ENCODE data around the gene CKAP2L.

Gene CKAP2L, protein sequence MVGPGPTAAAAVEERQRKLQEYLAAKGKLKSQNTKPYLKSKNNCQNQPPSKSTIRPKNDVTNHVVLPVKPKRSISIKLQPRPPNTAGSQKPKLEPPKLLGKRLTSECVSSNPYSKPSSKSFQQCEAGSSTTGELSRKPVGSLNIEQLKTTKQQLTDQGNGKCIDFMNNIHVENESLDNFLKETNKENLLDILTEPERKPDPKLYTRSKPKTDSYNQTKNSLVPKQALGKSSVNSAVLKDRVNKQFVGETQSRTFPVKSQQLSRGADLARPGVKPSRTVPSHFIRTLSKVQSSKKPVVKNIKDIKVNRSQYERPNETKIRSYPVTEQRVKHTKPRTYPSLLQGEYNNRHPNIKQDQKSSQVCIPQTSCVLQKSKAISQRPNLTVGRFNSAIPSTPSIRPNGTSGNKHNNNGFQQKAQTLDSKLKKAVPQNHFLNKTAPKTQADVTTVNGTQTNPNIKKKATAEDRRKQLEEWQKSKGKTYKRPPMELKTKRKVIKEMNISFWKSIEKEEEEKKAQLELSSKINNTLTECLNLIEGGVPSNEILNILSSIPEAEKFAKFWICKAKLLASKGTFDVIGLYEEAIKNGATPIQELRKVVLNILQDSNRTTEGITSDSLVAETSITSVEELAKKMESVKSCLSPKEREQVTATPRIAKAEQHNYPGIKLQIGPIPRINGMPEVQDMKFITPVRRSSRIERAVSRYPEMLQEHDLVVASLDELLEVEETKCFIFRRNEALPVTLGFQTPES

DNA sequence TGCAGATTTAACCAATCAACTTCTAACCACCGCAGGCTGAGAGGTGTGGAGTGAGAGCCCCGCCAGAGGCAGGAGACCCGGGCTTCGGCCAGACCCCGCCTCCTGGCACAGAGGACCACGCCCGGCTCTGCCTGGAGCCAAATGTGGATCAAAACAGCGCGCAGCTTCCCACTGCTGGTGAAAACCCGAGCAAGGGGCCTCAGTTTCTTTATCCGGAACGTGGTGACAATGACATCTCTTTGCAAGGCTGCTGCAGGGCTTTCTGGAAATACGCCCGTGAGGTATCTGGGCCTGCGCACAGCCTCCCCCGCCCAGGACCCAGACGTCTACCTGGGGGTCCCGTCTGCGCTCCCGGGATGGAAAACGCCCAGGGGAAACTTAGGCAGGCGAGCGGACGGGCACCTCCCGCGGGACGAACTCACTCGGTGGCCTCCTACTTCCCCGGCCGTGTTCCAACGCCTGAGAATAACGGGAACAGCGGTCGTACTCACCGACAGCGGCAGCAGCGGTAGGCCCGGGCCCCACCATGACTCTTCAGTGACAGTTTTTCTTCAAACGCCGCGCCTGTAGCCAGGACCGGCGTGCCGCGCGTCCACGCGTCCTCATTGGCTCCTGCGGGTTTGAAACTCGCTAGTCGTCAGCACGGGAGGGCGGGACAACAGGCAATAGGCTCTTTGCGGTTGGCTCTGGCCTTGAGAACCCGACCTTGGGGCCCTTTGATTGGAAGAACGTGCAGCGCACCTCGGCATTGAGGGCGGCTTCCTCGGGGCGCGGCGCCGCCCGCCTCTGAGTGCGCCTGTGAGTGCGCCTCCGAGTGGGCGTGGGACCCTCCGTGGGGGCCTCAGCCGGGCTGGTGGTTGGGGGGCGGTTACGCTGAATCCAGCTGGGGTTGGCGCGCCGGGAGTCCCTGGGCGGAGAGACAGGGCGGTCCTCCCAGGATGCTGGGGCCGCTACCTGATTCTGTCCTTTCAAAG is at the start of gene CKAP2L:
Gene CKAP2L, minus strand, starts transcription at position 539 of the 974 bp plus-strand sequence. Its CDS starts 11 bp downstream, at position 528.
- Mint-ChIP-seq H3K9me3 (no peaks in the 10 kb centered on the region), H3K4me3 (peak within 1 kb of the TSS; percentile 94)

DNA sequence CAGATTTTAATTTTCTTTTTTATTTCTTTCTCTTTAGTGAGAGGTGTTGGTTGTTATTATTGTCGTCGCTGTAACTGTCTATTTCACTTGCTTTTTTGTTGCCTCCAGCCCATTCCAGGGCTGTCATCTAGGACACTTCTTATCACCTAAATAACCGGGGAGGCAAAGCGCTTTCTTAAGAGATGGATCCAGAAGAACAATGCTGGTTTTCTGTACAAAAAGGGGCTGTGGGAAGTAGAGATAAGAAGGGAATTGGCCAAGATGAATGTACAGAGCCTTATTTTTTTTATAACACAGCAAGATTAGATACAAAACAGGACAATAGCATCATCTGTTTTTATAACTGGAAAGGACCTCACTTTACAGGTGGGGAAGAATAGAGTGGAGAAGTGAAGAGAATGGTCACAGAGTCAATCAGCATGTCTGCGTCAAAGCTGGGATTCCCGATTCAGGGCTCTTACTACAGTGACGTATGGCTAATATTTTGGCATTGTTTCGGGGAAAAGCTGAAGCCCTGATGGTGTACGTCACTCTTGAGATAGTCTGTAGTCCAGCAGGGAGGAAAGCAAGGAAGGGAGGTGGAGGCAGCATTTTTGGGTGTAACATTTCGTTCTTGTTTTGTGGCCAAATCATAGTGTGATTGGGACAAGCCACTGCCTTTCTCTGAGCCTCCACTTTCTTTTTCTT is 49.0 kb upstream of the CKAP2L start:
- Mint-ChIP-seq H3K27ac (no peak overlapping the region), H3K4me1 (peaks cover 24% of the 10 kb centered on the region), H3K4me3 (no peak overlapping the region), H3K36me3 (no peaks in the 10 kb centered on the region), H3K9me3 (no peaks in the 10 kb centered on the region)
- no peak for DNase-seq (ENCODE audit: low spot score in 2 of 2)
- no peak for ATAC-seq

More for the DNA sequence above, at the start of gene CKAP2L:
- Mint-ChIP-seq H3K27ac (peak within 1 kb of the TSS; percentile 94), H3K4me1 (peaks cover 29% of the 10 kb centered on the region), H3K36me3 (peaks cover 21% of the 10 kb centered on the region)
- ATAC-seq (peak; percentile 98), DNase-seq (ENCODE audit: low spot score in 2 of 2) (peak; percentile 79 to 95)

DNA sequence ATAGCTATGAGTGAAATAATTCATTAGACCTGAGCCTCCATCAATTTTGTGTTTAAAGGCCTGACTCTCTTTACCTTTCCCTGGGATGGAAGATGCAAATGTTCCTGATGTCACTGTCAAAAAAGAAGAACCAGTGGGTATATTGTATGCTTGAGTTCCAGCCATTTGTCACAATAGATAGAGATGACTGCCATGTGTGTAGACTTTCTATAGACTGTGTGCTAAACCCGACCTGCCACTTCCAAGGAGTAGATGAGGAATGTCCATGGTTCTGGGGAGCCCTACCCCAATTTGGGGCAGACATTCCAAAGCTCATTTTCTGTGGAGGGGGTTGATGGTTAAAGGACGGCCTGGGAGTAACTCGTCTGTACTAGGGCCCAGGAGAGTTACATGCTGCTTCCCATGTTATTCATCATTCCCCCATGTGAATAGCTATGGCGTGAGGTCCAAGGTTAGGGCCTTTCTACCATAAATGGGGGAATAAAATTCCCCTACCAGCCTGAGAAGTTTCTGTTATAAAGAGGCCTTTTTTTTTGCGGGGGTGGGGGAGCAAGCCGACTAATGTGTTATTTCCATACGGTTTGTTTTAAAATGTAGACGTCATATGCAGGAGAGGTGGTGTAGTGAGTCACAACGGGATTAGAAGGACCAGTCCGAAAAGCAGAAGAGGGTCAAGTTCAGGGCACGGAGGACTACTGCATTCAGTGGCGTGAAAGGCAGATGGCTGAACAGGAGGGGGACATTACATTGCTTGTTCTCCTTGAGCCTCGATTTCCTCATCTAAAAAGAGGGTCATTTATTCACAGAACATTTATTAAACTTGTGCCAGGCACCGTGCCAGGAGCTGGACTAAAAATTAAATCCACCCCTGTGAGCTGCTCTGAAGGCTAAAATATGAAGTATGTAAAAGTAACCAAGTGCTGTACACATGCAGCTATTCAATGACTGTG is 48.2 kb upstream of the CKAP2L start:
- Mint-ChIP-seq H3K4me3 (no peak overlapping the region), H3K27ac (peak overlapping the region; percentile 59), H3K4me1 (peaks cover 24% of the 10 kb centered on the region), H3K36me3 (no peaks in the 10 kb centered on the region), H3K9me3 (peaks cover 3% of the 10 kb centered on the region)
- ATAC-seq: peak; percentile 13
- no peak for DNase-seq (ENCODE audit: low spot score in 2 of 2)

DNA sequence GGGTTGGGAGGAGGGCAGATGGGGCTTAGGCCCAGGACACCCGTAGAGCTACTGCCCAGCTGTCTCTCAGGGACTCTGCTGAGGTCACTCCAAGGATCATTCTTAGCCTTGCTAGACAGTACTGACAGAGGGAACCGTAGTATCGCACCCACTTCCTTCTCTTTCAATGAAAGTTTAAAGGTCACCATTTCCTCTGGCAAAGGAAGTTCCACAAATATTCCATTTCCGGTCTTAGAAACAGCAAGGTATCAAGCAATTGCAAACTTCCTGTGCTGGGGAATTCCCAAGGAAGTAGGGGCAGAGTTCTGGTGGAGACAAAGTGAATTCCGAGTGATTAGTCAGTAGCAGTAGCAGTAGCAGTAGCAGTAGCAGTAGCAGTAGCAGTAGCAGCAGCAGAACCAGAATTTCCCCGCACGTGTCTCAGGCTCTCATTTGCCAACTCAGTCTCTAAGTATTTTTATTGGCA is 47.5 kb upstream of the CKAP2L start:
- Mint-ChIP-seq H3K4me3 (no peak overlapping the region), H3K4me1 (peaks cover 25% of the 10 kb centered on the region), H3K9me3 (peaks cover 9% of the 10 kb centered on the region), H3K36me3 (no peaks in the 10 kb centered on the region), H3K27ac (peak overlapping the region; percentile 59)
- DNase-seq (ENCODE audit: low spot score in 2 of 2) (no peak), ATAC-seq (peak; percentile 65)

DNA sequence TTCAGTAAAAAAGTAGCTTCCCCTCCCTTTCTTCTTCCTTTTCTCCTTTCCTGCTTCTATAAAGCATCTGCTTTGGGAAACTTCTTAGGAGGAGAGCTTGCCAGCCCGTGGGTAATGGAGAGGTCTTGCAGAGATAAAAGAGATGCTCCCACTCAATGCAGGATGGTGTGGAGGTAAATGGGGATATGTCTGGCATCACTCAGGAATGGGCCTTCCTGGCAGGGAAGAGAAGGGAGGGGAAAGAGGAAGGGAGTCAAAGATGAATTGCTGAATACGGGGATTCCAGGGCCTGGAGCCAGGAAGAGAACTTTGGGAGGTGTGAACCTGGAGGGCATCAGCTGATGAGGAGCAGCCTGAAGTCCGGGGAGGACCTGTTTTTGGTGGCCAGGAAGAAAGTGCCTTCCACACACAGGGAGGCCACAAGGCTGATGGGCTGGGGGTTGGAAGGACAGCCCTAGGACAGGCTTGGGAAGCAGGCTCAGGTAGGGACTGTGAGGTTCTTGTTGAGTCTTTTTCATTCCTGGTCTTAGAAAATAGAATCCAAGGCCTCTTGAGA is 46.9 kb upstream of the CKAP2L start:
- Mint-ChIP-seq H3K4me3 (no peak overlapping the region), H3K9me3 (peaks cover 12% of the 10 kb centered on the region), H3K4me1 (peaks cover 30% of the 10 kb centered on the region), H3K36me3 (no peaks in the 10 kb centered on the region), H3K27ac (peak overlapping the region; percentile 59)
- DNase-seq (ENCODE audit: low spot score in 2 of 2): no peak
- ATAC-seq: no peak

DNA sequence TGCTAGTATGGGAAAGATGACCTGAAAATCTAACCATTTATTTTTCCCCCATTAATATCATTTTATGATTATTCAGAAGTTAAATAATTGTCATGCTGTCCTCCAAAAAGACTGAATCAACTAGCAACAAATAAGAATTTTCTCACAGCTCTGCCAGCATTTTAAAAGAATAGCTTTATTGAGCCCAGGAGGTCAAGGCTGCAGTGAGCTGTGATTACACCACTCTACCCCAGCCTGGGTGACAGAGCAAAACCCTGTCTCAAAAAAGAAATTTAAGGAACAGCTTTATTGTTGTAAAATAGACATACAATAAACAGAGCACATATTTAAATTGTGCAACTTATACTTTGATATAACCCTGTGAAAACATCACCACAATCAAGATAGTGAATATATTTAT is 44.7 kb upstream of the CKAP2L start:
- peaks cover 2% of the 10 kb centered on the region for H3K36me3 Mint-ChIP-seq

DNA sequence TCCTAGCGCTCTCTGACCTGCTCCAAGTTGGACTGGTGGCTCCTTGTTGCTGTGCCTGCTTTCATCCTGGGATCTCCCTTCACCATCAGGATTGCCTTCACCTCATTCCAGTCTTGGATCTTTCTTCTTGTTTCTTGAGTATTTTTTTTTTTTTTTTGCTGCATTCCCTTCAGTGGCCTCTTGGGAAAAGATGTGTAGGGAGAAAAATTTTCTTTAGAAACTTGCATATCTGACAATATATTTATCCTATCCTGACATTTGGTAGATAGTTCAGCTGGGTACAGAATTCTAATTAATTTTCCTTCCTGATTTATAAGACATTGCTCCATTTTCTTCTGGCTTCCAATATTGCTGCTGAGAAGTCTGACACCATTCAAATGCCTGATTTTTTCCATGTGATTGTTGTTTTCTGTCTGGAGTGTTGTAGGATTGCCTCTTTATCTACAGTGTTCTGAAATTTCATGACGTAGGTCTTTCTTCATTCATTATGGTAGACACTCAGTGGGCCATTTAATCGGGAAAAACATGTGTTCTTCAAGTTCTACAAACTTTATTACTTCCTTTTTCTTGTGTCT is 42.9 kb upstream of the CKAP2L start:
- no peak overlapping the region for H3K4me3 Mint-ChIP-seq
- no peak overlapping the region for H3K27ac Mint-ChIP-seq
- peaks cover 41% of the 10 kb centered on the region for H3K4me1 Mint-ChIP-seq
- peaks cover 4% of the 10 kb centered on the region for H3K36me3 Mint-ChIP-seq
- H3K9me3 Mint-ChIP-seq: peaks cover 12% of the 10 kb centered on the region
- no peak for ATAC-seq
- DNase-seq (ENCODE audit: low spot score in 2 of 2): no peak

More for the DNA sequence above, 44.7 kb upstream of the CKAP2L start:
- H3K4me1 Mint-ChIP-seq: peaks cover 42% of the 10 kb centered on the region
- ATAC-seq: no peak
- no peak overlapping the region for H3K4me3 Mint-ChIP-seq
- no peak for DNase-seq (ENCODE audit: low spot score in 2 of 2)
- no peak overlapping the region for H3K27ac Mint-ChIP-seq
- H3K9me3 Mint-ChIP-seq: peaks cover 12% of the 10 kb centered on the region

DNA sequence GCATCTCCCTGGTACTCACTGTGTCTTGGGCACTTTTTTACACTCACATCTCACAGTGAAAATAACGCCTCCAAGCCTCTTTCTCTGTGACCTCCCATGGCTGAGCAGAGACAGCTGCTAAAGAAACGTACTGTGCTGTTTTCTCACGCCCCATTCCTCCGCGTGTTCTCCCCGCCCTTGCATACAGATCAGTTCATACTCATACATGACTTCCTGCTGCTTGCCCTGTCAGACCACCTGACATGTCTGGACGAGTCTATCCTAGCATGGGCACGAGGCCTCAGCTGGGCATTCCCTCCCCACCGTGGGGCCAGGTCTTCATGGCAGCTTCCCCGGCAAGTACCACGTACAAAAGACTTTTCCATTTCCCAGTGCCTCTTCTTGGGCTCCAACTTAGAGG is 41.1 kb upstream of the CKAP2L start:
- Mint-ChIP-seq H3K4me1 (peaks cover 31% of the 10 kb centered on the region), H3K4me3 (peak overlapping the region; percentile 15), H3K27ac (peak overlapping the region; percentile 56), H3K36me3 (peaks cover 4% of the 10 kb centered on the region), H3K9me3 (peaks cover 13% of the 10 kb centered on the region)
- DNase-seq (ENCODE audit: low spot score in 2 of 2): no peak
- no peak for ATAC-seq

DNA sequence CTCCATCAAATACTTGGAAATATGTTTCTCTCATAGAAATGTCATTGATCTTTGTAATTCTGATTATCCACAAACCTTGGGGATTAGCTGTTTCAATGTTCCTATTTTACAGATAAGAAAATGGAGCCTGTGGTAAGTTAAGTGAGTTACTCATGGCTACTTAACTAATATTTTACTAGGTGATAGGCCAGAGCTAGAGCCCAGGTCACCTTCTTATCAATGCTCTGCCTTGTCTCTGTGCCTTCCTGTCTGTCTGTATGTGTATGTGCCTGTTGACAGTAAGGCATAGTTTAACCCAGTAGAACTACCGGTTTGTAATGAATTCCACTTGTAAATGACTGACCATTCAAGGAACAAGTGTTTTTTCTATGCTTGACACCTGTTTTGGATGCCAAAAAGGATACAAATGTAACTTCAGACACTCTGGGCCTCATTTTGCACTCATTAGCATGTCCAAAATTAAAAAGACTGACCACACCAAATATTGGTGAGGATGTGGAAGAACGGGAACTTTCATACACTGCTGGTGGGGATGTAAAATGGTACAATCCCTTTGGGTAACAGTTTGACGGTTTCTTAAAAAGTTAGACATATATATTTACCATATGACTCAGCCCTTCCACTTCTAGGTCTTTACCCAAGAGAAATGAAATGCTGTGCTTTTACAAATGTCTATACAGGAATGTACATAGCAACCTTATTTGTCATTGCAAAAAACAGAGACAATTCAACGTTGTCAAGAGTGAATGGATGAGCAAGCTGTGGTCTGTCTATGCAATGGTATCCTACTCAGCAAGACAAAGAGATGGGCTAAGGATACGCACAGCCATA is 39.5 kb upstream of the CKAP2L start:
- H3K4me1 Mint-ChIP-seq: peaks cover 45% of the 10 kb centered on the region
- DNase-seq (ENCODE audit: low spot score in 2 of 2) (no peak), ATAC-seq (peak; percentile 97)
- H3K27ac Mint-ChIP-seq: peak overlapping the region; percentile 95
- peaks cover 16% of the 10 kb centered on the region for H3K9me3 Mint-ChIP-seq
- H3K36me3 Mint-ChIP-seq: peaks cover 4% of the 10 kb centered on the region
- H3K4me3 Mint-ChIP-seq: peak overlapping the region; percentile 2

DNA sequence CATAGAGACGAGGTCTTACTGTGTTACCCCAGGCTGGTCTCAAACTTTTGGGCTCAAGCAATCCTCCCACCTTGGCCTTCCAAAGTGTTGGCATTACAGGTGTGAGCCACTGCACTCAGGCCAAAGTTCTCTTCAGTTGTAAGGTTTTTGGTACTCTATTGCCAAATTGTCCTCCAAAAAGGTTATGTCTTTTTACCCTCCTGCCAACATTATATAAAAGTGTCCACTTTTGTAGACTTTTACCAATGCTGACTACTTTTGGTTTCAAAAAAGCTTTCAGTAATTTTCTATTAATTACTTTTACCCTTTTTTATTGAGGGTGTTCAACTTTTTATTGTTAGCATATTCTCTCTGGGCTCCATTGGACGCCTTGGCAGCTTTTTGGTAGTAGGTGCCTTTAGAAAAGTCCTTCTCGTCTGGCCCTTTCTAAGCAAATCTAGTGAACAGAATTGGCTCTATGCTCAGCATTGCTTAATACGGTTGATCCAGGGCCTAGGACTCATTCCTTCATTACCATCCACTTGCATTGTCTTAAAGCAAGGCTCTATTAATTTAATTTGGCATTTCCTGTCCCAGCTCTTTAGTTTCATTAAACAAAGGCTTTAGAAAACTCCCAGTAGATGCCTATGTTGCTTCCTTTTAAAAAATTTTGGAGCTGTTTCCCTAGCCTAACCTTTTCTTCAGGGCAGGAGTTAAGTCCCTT is 36.6 kb upstream of the CKAP2L start:
- Mint-ChIP-seq H3K4me1 (peaks cover 42% of the 10 kb centered on the region), H3K36me3 (peaks cover 4% of the 10 kb centered on the region), H3K9me3 (peaks cover 4% of the 10 kb centered on the region), H3K4me3 (peak overlapping the region; percentile 22), H3K27ac (no peak overlapping the region)
- DNase-seq (ENCODE audit: low spot score in 2 of 2): no peak
- no peak for ATAC-seq

DNA sequence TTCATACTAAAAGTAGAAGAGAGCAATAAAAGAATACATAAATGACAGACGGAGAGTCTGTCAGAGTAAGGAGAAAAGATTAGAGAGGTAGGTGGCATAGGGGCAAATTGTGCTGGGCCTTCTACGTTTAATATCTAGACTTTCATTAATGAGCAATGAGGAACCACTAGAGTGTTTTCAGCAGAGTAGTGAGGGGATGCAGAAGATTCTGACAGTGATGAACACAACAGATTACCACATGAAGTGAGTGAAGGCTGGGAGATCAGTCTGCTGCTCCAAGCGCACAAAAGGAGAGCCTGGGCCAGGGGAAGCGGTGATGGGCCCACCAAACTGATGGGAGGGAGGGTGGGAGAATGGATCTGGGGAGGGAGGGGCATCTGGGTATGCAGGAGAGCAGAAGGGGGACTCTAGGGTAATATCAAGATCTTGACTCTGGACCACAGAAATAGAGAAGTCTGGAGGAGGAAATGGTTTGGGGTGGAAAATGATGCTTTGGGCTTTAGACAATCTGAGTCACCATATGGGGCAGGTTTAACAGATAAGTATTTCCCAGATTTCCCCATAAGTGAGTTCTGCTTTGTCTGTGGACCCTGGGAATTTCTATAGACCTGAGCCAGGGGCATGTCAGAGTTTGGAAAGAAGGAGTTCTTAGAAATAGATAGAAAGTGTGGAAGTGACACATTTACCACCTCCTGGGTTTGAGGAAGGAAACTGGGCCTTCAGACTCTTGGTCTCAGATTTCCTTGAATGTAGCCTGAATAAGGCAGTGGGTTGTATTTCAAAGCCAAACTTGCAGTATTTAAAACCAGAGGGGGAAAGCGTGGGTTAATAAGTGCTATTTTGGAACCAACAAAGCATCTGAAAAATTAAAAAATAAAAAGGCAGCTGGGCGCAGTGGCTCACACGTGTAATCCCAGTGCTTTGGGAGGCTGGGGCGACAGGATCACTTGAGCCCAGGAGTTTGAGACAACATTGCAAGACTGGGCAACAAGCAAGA is 34.9 kb upstream of the CKAP2L start:
- Mint-ChIP-seq H3K36me3 (peaks cover 4% of the 10 kb centered on the region), H3K4me3 (no peak overlapping the region), H3K9me3 (peaks cover 4% of the 10 kb centered on the region), H3K27ac (peak overlapping the region; percentile 90), H3K4me1 (peaks cover 40% of the 10 kb centered on the region)
- DNase-seq (ENCODE audit: low spot score in 2 of 2): no peak
- ATAC-seq: peak; percentile 40

All from stimulated activated effector memory CD8-positive, alpha-beta T cell treated with anti-CD3 and anti-CD28 coated beads, Interleukin-12 subunit alpha, Interleukin-12 subunit beta, amount 100 ng/mL, for 72 hours (primary cell).